GM23248 (cell line): Measurements from ENCODE around the gene C4B.
"Not testable (repeated sequence)": the region's sequence is repeated elsewhere in the genome, so short reads cannot be mapped to it uniquely, and the experiment has no call there.

ENCODE experiments used
- EZH2 ChIP-seq: fragments of 200-600 bp; sonication (generic); IDR thresholded peaks from 2 replicates; pipeline ENCODE4 v1.6.1; 2018; ENCODE audit warnings: antibody characterized with exemption, mild to moderate bottlenecking; ENCODE audit not compliant: insufficient read depth, poor library complexity, severe bottlenecking
- EZH2phosphoT487 ChIP-seq: fragments of 200-600 bp; sonication (generic); IDR thresholded peaks from 2 replicates; pipeline ENCODE4 v1.6.1; 2018; ENCODE audit warnings: antibody characterized with exemption, moderate library complexity, mild to moderate bottlenecking, low read depth; ENCODE audit not compliant: insufficient read depth

- TF ChIP-seq EZH2phosphoT487, EZH2: not testable (repeated sequence)
Measured at GRCh38 chr6:32013738-32014137, 857 bp upstream of the C4B start.
